Measurements from ENCODE around the gene GPR39.

Gene GPR39

GRCh38 chr2:132416723-132417395, at the start of gene GPR39:
GPR39 (plus strand) TSS chr2:132416805.
- H3K4me3 Mint-ChIP-seq = no peak within 1 kb of the TSS
- no peaks in the 10 kb centered on the region for H3K9me3 Mint-ChIP-seq
- ATAC-seq (ENCODE audit: low read depth) = no peak
- H3K27ac Mint-ChIP-seq = no peak within 1 kb of the TSS
- no peaks in the 10 kb centered on the region for H3K36me3 Mint-ChIP-seq
- H3K27me3 Mint-ChIP-seq = peaks cover 14% of the 10 kb centered on the region
- no peak for DNase-seq (ENCODE audit: low spot score in 2 of 2)
- no peaks in the 10 kb centered on the region for H3K4me1 Mint-ChIP-seq

- Mint-ChIP-seq H3K27ac (no peak overlapping the region), H3K9me3 (peaks cover 7% of the 10 kb centered on the region), H3K27me3 (peaks cover 4% of the 10 kb centered on the region), H3K4me1 (no peaks in the 10 kb centered on the region), H3K36me3 (no peaks in the 10 kb centered on the region), H3K4me3 (no peak overlapping the region)
- no peak for ATAC-seq (ENCODE audit: low read depth)
- no peak for DNase-seq (ENCODE audit: low spot score in 2 of 2)
Measured at GRCh38 chr2:132368191-132368590, 48.4 kb upstream of the GPR39 start.

GRCh38 chr2:132372276-132372675, 44.3 kb upstream of the GPR39 start:
- Mint-ChIP-seq H3K27ac (no peak overlapping the region), H3K36me3 (no peaks in the 10 kb centered on the region), H3K4me3 (no peak overlapping the region), H3K27me3 (peaks cover 2% of the 10 kb centered on the region), H3K4me1 (no peaks in the 10 kb centered on the region), H3K9me3 (no peaks in the 10 kb centered on the region)
- ATAC-seq (ENCODE audit: low read depth) (no peak), DNase-seq (ENCODE audit: low spot score in 2 of 2) (no peak)

GRCh38 chr2:132373391-132374135, 43.0 kb upstream of the GPR39 start:
- DNase-seq (ENCODE audit: low spot score in 2 of 2) = no peak
- Mint-ChIP-seq H3K27me3 (peaks cover 2% of the 10 kb centered on the region), H3K36me3 (no peaks in the 10 kb centered on the region), H3K27ac (no peak overlapping the region), H3K4me3 (no peak overlapping the region), H3K4me1 (no peaks in the 10 kb centered on the region), H3K9me3 (no peaks in the 10 kb centered on the region)
- no peak for ATAC-seq (ENCODE audit: low read depth)

GRCh38 chr2:132374151-132374550, 42.5 kb upstream of the GPR39 start:
- ATAC-seq (ENCODE audit: low read depth) (no peak), DNase-seq (ENCODE audit: low spot score in 2 of 2) (no peak)
- Mint-ChIP-seq H3K9me3 (no peaks in the 10 kb centered on the region), H3K4me1 (no peaks in the 10 kb centered on the region), H3K4me3 (no peak overlapping the region), H3K27ac (no peak overlapping the region), H3K27me3 (no peaks in the 10 kb centered on the region), H3K36me3 (no peaks in the 10 kb centered on the region)

- H3K36me3 Mint-ChIP-seq = no peaks in the 10 kb centered on the region
- DNase-seq (ENCODE audit: low spot score in 2 of 2) (no peak), ATAC-seq (ENCODE audit: low read depth) (no peak)
- H3K4me1 Mint-ChIP-seq = no peaks in the 10 kb centered on the region
- no peaks in the 10 kb centered on the region for H3K9me3 Mint-ChIP-seq
- no peak overlapping the region for H3K27ac Mint-ChIP-seq
- H3K27me3 Mint-ChIP-seq = no peaks in the 10 kb centered on the region
- H3K4me3 Mint-ChIP-seq = no peak overlapping the region
Measured at GRCh38 chr2:132374551-132374950, 42.1 kb upstream of the GPR39 start.

- H3K4me1 Mint-ChIP-seq = no peaks in the 10 kb centered on the region
- no peaks in the 10 kb centered on the region for H3K9me3 Mint-ChIP-seq
- no peak overlapping the region for H3K4me3 Mint-ChIP-seq
- no peak for ATAC-seq (ENCODE audit: low read depth)
- H3K27me3 Mint-ChIP-seq = no peaks in the 10 kb centered on the region
- H3K36me3 Mint-ChIP-seq = no peaks in the 10 kb centered on the region
- no peak overlapping the region for H3K27ac Mint-ChIP-seq
- no peak for DNase-seq (ENCODE audit: low spot score in 2 of 2)
Measured at GRCh38 chr2:132374961-132375360, 41.6 kb upstream of the GPR39 start.

- Mint-ChIP-seq H3K9me3 (no peaks in the 10 kb centered on the region), H3K27me3 (no peaks in the 10 kb centered on the region), H3K27ac (no peak overlapping the region), H3K4me1 (peaks cover 9% of the 10 kb centered on the region), H3K36me3 (no peaks in the 10 kb centered on the region), H3K4me3 (no peak overlapping the region)
- DNase-seq (ENCODE audit: low spot score in 2 of 2) (no peak), ATAC-seq (ENCODE audit: low read depth) (no peak)
Measured at GRCh38 chr2:132381376-132381775, 35.2 kb upstream of the GPR39 start.

- Mint-ChIP-seq H3K9me3 (no peaks in the 10 kb centered on the region), H3K27me3 (no peaks in the 10 kb centered on the region)
Measured at GRCh38 chr2:132383956-132384355, 32.6 kb upstream of the GPR39 start.

GRCh38 chr2:132384491-132385151, 32.0 kb upstream of the GPR39 start:
- H3K4me3 Mint-ChIP-seq = peak overlapping the region; percentile 24
- H3K36me3 Mint-ChIP-seq = no peaks in the 10 kb centered on the region
- ATAC-seq (ENCODE audit: low read depth) (peak; percentile 74), DNase-seq (ENCODE audit: low spot score in 2 of 2) (no peak)
- H3K27ac Mint-ChIP-seq = no peak overlapping the region
- peaks cover 9% of the 10 kb centered on the region for H3K4me1 Mint-ChIP-seq
- H3K9me3 Mint-ChIP-seq = no peaks in the 10 kb centered on the region
- no peaks in the 10 kb centered on the region for H3K27me3 Mint-ChIP-seq

More at GRCh38 chr2:132383956-132384355, 32.6 kb upstream of the GPR39 start:
- no peak overlapping the region for H3K4me3 Mint-ChIP-seq
- ATAC-seq (ENCODE audit: low read depth) (no peak), DNase-seq (ENCODE audit: low spot score in 2 of 2) (no peak)
- peaks cover 9% of the 10 kb centered on the region for H3K4me1 Mint-ChIP-seq
- H3K27ac Mint-ChIP-seq = no peak overlapping the region
- no peaks in the 10 kb centered on the region for H3K36me3 Mint-ChIP-seq

GRCh38 chr2:132387126-132387525, 29.5 kb upstream of the GPR39 start:
- Mint-ChIP-seq H3K9me3 (peaks cover 2% of the 10 kb centered on the region), H3K4me1 (peaks cover 9% of the 10 kb centered on the region), H3K27me3 (no peaks in the 10 kb centered on the region), H3K4me3 (no peak overlapping the region), H3K27ac (no peak overlapping the region), H3K36me3 (no peaks in the 10 kb centered on the region)
- ATAC-seq (ENCODE audit: low read depth) (no peak), DNase-seq (ENCODE audit: low spot score in 2 of 2) (no peak)

GRCh38 chr2:132390076-132390475, 26.5 kb upstream of the GPR39 start:
- H3K27ac Mint-ChIP-seq = no peak overlapping the region
- DNase-seq (ENCODE audit: low spot score in 2 of 2) (no peak), ATAC-seq (ENCODE audit: low read depth) (no peak)
- H3K9me3 Mint-ChIP-seq = peaks cover 5% of the 10 kb centered on the region
- H3K36me3 Mint-ChIP-seq = no peaks in the 10 kb centered on the region
- no peak overlapping the region for H3K4me3 Mint-ChIP-seq
- peaks cover 2% of the 10 kb centered on the region for H3K27me3 Mint-ChIP-seq
- peaks cover 2% of the 10 kb centered on the region for H3K4me1 Mint-ChIP-seq

GRCh38 chr2:132391378-132391777, 25.2 kb upstream of the GPR39 start:
- no peak for ATAC-seq (ENCODE audit: low read depth)
- peaks cover 2% of the 10 kb centered on the region for H3K27me3 Mint-ChIP-seq
- H3K4me3 Mint-ChIP-seq = no peak overlapping the region
- no peaks in the 10 kb centered on the region for H3K36me3 Mint-ChIP-seq
- H3K27ac Mint-ChIP-seq = no peak overlapping the region
- DNase-seq (ENCODE audit: low spot score in 2 of 2) = no peak
- peaks cover 5% of the 10 kb centered on the region for H3K9me3 Mint-ChIP-seq
- H3K4me1 Mint-ChIP-seq = no peaks in the 10 kb centered on the region

GRCh38 chr2:132392221-132392620, 24.4 kb upstream of the GPR39 start:
- Mint-ChIP-seq H3K27ac (no peak overlapping the region), H3K36me3 (no peaks in the 10 kb centered on the region), H3K4me1 (no peaks in the 10 kb centered on the region), H3K4me3 (no peak overlapping the region), H3K9me3 (peaks cover 5% of the 10 kb centered on the region), H3K27me3 (peaks cover 2% of the 10 kb centered on the region)
- DNase-seq (ENCODE audit: low spot score in 2 of 2) (no peak), ATAC-seq (ENCODE audit: low read depth) (no peak)

All from memory B cell (primary cell).